Right ventricle myocardium inferior (tissue), 1 donor: ENCODE measurements around the gene CLDN19. TPM values are rescaled to one million over a fixed set of nuclear protein-coding genes. Genes with fewer than 3 reads are reported as not detected.
"Not testable (repeated sequence)": the region's sequence is repeated elsewhere in the genome, so short reads cannot be mapped to it uniquely, and the experiment has no call there.

Experiments used
- ATAC-seq: fragments of 200-7000 bp; cut with Tn5 transposase; one replicate; pipeline ENCODE4 v1.9.1; 2020; ENCODE audit warnings: mild to moderate bottlenecking, moderate library complexity
- DNase-seq: peaks from one replicate; pipeline ENCODE4 v3.0.0; 2021; ENCODE audit errors: missing footprints
- intact Hi-C: fragments of 100-400 bp; cut with DNase I; formaldehyde crosslinking; loops from one replicate; pipeline ENCODE4 v1.11.0; 2022
- total RNA-seq: library from RNA; stranded (reverse); fragmentation: NEBNext Ultra II Directional; extraction: Animal tissue kit (Norgen Biotek cat#: 25700); gene quantifications from one replicate; pipeline ENCODE4 v1.2.1, GENCODE V29; 2021
- donor health status: DM: no; HTN: yes; CAD: no; lungs with severe emphysema.

The CLDN19 gene
- total RNA-seq, 1 donor from 2014 or later = not detected

DNA sequence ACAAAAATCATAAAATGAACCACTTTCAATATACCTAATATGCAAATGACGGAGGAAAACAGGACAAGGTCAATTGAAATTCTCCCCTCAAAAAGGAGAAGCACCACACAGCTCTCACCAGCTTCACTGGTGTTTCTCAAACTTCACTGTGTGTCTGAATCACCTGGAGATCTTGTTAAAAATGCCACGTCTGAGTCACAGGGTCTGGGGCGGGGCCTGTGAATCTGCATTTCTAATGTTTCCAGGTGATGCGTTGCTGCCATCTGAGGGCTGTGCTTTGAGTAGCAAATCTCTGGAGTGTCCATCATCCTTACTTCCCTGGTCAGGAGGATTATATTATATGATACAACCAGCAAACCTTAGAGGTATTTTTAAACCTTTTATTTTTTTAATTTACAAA, 9.0 kb downstream of the CLDN19 start:
- no peak for DNase-seq
- intact Hi-C loops = no loop called here
- no peak for ATAC-seq

DNA sequence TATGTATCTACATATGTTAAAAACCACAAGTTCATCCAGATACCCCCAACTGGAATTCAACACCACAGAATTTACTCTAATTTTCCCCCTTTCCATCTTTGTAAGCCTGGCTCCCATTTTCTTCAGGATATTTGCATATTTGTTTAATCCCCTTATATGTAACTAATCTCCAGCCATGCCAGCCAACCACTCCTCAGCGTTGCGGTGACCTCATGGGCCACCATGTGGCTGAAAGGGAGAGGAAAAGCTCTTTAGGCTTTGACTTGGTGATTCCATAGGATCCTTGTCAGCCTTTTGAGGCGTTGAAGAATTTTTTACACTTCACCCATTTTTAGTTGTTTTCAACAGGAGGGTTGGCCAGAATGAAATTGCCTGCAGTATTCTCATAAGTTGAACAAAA, 10.0 kb downstream of the CLDN19 start:
- DNase-seq = no peak
- no peak for ATAC-seq
- intact Hi-C loops = no loop called here

- not testable (repeated sequence) for DNase-seq, ATAC-seq
These were observed 14.2 kb downstream of the CLDN19 start for GRCh38 chr1:42725820-42726219.

DNA sequence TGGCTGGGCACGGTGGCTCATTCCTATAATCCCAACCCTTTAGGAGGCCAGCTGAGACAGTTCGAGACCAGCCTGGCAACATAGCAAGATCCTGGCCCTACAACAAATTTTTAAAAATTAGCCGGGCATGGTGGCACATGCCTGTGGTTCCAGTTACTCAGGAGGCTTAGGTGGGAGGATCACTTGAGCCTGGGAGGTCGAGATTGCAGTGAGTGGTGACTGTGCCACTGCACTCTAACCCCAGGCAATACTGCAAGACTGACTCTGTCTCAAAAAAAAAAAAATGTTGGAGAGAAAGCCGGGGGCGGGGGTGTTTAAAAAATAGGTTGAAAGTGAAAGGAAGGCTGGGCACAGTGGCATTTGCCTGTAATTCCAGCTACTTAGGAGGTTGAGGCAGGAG, 16.5 kb downstream of the CLDN19 start:
- DNase-seq (no peak), ATAC-seq (no peak)
- intact Hi-C loops = no loop called here

More at GRCh38 chr1:42725820-42726219, 14.2 kb downstream of the CLDN19 start:
- intact Hi-C loops = not testable (repeated sequence)

- intact Hi-C loops, ATAC-seq, DNase-seq: not testable (repeated sequence)
These were observed 17.6 kb downstream of the CLDN19 start for GRCh38 chr1:42722403-42722802.

DNA sequence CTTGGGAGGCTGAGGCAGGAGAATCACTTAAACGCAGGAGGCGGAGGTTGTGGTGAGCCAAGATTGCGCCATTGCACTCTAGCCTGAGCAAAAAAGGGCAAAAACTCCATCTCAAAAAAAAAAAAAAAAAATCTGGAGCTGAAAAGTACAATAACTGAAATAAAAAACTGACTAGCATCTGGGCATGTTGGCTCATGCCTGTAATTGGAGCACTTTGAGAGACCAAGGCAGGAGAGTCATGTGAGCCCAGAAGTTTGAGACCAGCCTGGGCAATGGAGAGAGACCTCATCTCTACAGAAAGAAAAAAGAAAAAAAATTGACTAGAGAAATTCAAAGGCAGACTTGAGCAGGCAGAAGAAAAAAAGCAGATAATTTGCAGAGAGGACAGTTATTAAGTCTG, 18.1 kb downstream of the CLDN19 start:
- ATAC-seq (no peak), DNase-seq (no peak)
- intact Hi-C loops = no loop called here

DNA sequence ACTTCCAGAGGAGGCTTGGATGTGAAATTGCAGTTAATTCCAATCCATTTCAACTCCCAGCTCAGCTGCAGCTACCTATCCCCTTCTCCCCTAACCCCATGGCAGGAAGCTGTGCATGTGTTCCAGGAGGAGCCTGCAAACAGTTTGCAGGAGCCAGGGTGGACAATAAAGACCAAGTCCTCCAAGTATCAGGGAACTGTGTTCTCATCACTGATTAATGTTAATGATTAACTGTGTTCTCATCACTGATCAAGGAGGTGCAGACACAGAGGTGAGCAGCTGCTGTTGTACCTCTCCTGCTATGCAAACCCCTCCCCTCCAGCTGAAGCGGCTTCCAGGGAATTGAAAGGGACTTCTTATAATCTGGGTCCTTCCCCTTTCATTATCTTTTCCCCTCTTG, 19.2 kb downstream of the CLDN19 start:
- intact Hi-C loops = no loop called here
- no peak for ATAC-seq
- no peak for DNase-seq

GRCh38 chr1:42714441-42714840, 25.6 kb downstream of the CLDN19 start:
- DNase-seq, intact Hi-C loops, ATAC-seq: not testable (repeated sequence)

- DNase-seq = no peak
- intact Hi-C loops = no loop called here
- ATAC-seq = no peak
These were observed 26.7 kb downstream of the CLDN19 start for GRCh38 chr1:42713293-42713692.

GRCh38 chr1:42712808-42713207, 27.2 kb downstream of the CLDN19 start:
- DNase-seq, intact Hi-C loops, ATAC-seq: not testable (repeated sequence)

DNA sequence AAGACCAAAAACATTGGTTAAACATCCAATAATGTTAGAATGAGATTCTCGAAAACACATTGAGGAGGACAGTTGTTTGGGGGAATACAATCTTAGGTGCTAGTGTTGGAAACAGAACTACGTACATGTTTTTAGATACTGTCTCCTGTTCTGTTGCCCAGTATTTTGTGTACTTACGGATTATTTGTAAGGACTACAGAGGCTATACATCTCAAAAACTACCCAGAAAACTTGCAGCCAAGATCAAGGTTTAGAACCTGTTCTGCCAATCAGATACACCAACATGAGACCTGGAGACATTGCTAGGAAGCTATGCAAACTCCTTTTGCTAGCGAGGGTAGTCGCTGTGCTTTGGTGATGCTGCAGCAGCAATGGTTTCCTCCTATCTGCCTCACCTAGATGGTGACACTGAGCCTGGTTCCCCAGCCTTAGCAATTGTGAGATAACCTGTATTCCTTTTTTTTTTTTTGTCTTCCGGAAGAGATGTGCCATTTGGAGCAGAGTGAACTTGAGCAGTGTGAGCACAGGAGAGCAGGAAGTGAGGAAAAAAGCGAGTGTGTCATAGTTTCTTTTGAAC, 36.1 kb downstream of the CLDN19 start:
- DNase-seq (no peak), ATAC-seq (no peak)
- intact Hi-C loops = no loop called here

DNA sequence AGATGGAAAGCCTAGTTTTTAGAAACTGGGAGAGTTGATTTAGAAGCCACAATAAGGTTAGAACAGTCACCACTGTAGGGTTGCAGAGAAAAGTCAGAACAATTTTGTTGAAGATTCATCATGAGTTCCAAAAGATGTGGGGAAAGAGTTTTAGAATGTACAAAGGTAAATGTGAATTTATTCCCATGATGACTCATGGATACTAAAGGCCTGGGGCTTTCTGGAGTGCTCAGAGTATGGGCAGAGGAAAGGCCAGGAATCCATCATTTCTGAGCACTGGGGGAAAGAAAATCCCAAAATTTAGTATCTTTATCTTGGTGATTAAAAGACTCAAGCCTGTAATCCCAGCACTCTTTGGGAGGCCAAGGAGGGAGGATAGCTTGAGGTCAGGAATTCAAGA, 40.0 kb downstream of the CLDN19 start:
- no peak for DNase-seq
- intact Hi-C loops = no loop called here
- ATAC-seq = no peak

- DNase-seq (no peak), ATAC-seq (no peak)
- intact Hi-C loops = no loop called here
These were observed 41.8 kb downstream of the CLDN19 start for GRCh38 chr1:42698081-42698813.

DNA sequence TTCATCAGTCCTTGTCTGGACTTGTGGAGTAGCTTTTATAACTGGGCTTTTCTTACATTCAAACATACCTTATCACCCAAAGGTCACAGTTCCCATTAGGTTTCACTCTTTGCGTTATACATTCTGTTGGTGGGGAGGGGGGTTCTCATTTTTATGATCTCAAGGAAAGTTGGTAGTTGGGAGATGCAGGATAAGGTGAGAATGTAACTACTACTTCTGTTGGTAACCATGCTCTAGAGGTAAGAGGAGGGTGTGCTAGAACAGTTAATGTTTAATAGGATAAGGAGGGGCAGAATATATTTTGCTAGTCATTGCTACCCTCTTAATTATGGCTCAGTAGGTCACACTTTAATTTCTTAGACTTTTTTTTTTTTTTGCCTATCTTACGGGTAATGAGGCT, 47.1 kb downstream of the CLDN19 start:
- intact Hi-C loops = no loop called here
- ATAC-seq (no peak), DNase-seq (no peak)

- intact Hi-C loops = no loop called here
- DNase-seq = no peak
- ATAC-seq = no peak
These were observed 47.6 kb downstream of the CLDN19 start for GRCh38 chr1:42692461-42692860.

GRCh38 chr1:42691157-42691498, 48.9 kb downstream of the CLDN19 start:
- intact Hi-C loops = no loop called here
- DNase-seq (no peak), ATAC-seq (no peak)

DNA sequence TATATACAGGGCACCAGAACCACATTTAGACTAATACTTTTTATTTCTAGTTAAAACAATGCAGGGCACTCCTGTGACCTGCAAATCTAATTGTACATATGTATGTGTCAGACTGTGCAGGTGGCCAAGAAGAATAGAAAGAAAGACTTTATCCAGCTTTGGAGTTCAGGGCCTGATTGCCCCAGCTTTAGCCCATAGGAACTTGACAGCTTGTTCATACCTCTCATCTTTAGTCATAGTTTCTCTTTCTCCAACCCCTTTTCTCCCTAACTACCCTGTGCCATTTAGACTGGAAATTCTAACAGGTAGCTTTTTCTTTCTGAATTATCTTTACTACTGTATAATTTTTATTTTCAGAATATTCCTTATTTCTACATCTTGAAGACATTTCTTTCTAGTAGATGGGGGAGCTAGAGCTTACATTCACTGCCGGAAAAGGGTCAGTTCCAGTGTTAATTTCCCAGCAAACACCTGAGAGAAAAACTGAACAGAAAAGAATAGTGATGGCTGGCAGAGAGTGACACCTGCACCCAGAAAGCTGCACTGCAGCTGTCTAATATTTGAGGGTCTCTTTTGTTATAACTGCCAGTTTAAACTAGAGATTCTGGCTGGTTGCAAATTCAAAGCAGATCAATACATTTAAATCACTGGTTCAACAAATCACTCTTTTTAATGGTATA, 49.4 kb downstream of the CLDN19 start:
- DNase-seq (no peak), ATAC-seq (no peak)
- intact Hi-C loops = no loop called here

DNA sequence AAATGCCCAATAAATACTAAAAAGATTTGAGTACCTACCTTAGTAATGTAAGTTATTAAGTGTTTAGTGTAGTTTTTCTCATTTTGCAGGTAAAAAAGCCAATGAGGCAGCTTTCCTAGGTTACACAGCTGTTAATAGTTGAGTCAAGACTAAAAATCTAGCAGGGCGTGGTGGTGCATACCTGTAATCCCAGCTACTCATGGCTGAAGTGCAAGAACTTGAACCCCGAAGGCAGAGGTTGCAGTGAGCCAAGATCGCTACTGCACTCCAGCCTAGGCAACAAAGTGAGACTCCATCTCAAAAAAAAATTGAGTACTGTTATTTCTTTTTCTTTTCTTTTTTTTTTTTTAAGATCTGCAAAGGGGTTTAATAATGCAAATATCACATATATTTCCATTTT, 50.1 kb downstream of the CLDN19 start:
- ATAC-seq (no peak), DNase-seq (no peak)
- intact Hi-C loops = no loop called here

DNA sequence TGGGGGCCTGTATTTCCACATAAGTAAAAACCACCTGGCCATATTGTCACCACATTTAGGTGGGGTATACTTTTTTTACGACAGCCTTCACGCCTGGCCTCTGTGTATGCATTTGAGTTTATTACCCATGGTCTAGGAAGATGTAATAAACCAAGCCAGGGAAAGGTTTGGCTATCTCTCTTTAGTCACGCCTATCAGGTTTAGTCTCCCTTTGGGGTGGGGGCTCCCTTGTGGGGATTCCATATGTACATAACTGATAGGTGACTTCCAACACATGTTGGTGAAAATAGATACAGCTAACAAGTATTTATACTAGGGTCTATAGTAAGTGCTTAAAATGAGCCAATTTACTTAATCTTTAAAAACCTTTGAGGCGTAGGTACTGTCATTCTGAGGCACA, 53.6 kb downstream of the CLDN19 start:
- DNase-seq = no peak
- intact Hi-C loops = no loop called here
- no peak for ATAC-seq

DNA sequence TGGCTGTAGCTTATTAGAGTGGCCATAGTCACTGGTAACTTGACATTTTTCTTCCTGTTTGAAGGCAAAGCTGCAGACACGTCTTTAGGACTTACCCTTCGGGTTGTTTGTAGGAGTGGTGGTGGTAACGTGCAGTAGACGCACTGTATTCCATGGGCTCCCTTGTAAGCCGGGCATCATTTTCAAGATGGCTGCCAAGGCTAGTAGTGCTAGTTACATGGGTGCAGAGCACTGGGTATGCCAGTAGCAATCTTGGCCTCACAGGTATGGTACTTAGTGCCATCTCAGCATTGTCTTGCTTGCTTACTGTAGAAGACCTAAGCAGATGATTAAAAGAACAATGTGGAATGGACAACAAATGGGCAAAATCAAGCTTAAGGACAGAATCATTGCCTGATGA, 55.9 kb downstream of the CLDN19 start:
- no peak for DNase-seq
- intact Hi-C loops = no loop called here

More for the DNA sequence above, 55.9 kb downstream of the CLDN19 start:
- no peak for ATAC-seq
